PC-3 (cell line): Measurements from ENCODE around the gene PUS10.

ENCODE experiments used
- EZH2phosphoT487 ChIP-seq: fragments of 300-600 bp; sonication (generic); IDR thresholded peaks from 2 replicates; pipeline ENCODE4 v1.6.1; 2018; ENCODE audit warnings: mild to moderate bottlenecking, antibody characterized with exemption, low read length, borderline replicate concordance
- TF ChIP-seq, protein P1 (sequence below): fragments of 300-600 bp; sonication (generic); conservative IDR thresholded peaks from 2 replicates; pipeline ENCODE4 v1.5.1; 2017; ENCODE audit warnings: antibody characterized with exemption, low read depth, mild to moderate bottlenecking, low read length

DNA sequence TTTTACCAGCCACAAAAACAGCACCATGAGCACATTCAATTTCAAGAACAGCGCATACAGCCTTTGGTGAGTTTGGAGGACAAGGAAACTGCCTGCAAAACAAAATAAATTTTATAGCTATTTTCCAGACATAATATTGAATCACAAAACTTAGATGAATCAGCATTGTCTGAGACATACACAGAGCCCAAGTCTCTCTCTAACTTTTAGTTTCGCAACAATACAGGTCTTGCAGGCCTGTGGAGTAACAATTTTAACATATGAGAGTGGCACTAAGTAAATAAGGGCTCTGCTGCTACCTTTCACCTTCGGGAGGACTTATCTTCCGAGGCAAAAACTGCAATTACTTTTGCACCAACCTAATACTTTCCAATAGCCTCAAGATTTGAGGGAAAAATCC, 56.6 kb downstream of the PUS10 start:
- TF ChIP-seq, protein P1, sequence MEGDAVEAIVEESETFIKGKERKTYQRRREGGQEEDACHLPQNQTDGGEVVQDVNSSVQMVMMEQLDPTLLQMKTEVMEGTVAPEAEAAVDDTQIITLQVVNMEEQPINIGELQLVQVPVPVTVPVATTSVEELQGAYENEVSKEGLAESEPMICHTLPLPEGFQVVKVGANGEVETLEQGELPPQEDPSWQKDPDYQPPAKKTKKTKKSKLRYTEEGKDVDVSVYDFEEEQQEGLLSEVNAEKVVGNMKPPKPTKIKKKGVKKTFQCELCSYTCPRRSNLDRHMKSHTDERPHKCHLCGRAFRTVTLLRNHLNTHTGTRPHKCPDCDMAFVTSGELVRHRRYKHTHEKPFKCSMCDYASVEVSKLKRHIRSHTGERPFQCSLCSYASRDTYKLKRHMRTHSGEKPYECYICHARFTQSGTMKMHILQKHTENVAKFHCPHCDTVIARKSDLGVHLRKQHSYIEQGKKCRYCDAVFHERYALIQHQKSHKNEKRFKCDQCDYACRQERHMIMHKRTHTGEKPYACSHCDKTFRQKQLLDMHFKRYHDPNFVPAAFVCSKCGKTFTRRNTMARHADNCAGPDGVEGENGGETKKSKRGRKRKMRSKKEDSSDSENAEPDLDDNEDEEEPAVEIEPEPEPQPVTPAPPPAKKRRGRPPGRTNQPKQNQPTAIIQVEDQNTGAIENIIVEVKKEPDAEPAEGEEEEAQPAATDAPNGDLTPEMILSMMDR, result no peak
- TF ChIP-seq EZH2phosphoT487, result no peak
